Esophagus squamous epithelium (tissue), 4 donors: Measurements from ENCODE around the gene ICA1.

Source experiments
- POLR2A ChIP-seq, 4 donors: fragments of 450-650 bp; IDR thresholded peaks; one replicate each; pipeline ENCODE4 v1.6.1; 2017; ENCODE audit warnings: antibody characterized with exemption in 4 of 4, mild to moderate bottlenecking in 4 of 4, moderate library complexity in 3 of 4
- TF ChIP-seq, protein P1 (sequence below), 6 experiments: fragments of 450-650 bp in 4 of 6; fragments of 200-600 bp in 2 of 6; sonication (generic) in 2 of 6; IDR thresholded peaks; one replicate each; pipeline ENCODE4 v1.5.1; 2016 to 2019; ENCODE audit warnings: antibody characterized with exemption in 6 of 6, mild to moderate bottlenecking in 4 of 6, moderate library complexity in 4 of 6

DNA sequence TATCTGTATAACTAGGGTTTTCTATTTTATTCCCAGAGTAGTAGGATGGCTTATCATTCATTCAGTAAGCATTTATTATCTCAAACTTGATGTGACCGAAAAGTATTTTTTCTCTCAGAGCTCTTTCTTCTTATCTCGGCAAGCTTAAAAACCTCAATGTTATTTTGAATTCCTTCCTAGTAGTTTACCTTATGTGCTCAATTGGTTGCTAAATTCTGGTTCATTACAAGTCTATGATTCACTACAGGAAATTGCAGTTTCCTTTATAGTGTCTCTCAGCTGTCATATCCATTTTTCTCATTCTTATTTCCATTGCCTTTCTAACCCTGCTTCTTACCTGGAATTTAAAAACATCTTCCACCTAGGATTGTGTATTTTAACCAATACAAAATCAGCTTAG lies 12.6 kb upstream of the ICA1 start:
- TF ChIP-seq, protein P1, sequence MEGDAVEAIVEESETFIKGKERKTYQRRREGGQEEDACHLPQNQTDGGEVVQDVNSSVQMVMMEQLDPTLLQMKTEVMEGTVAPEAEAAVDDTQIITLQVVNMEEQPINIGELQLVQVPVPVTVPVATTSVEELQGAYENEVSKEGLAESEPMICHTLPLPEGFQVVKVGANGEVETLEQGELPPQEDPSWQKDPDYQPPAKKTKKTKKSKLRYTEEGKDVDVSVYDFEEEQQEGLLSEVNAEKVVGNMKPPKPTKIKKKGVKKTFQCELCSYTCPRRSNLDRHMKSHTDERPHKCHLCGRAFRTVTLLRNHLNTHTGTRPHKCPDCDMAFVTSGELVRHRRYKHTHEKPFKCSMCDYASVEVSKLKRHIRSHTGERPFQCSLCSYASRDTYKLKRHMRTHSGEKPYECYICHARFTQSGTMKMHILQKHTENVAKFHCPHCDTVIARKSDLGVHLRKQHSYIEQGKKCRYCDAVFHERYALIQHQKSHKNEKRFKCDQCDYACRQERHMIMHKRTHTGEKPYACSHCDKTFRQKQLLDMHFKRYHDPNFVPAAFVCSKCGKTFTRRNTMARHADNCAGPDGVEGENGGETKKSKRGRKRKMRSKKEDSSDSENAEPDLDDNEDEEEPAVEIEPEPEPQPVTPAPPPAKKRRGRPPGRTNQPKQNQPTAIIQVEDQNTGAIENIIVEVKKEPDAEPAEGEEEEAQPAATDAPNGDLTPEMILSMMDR (IDR thresholded peaks at IDR 0.05) = no peak
- no peak for TF ChIP-seq POLR2A (IDR thresholded peaks at IDR 0.05)
